Fibroblast of villous mesenchyme (primary cell): ENCODE data around the gene ZNF813. TPM values are rescaled to one million over a fixed set of nuclear protein-coding genes. Genes with fewer than 3 reads are reported as not detected.

Experiments
- DNase-seq: peaks from one replicate; pipeline ENCODE4 v3.0.0-alpha.2; 2010; ENCODE audit warnings: low read depth
- H3K4me3 ChIP-seq: 2 replicates; pipeline ENCODE4 v1.5.1; 2011; ENCODE audit warnings: low read depth, mild to moderate bottlenecking, low read length
- CTCF ChIP-seq: IDR thresholded peaks from 2 replicates; pipeline ENCODE4 v1.5.1; 2012; ENCODE audit warnings: low read depth, mild to moderate bottlenecking, low read length; ENCODE audit not compliant: insufficient read depth
- total RNA-seq: library from RNA; depleted of rRNA; stranded (reverse); fragments of >200 nt; gene quantifications from 2 replicates; pipeline ENCODE4 v1.2.3, GENCODE V29; 2012

ZNF813 gene
- total RNA-seq, 1 donor, result 3.0 TPM

GRCh38 chr19:53532362-53532761, 64.8 kb downstream of the ZNF813 start:
- TF ChIP-seq CTCF, result no peak
- H3K4me3 ChIP-seq, result no peak overlapping the region
- no peak for DNase-seq

GRCh38 chr19:53536225-53536548, 68.7 kb downstream of the ZNF813 start:
- DNase-seq, result no peak
- H3K4me3 ChIP-seq, result no peak overlapping the region
- TF ChIP-seq CTCF, result no peak

DNA sequence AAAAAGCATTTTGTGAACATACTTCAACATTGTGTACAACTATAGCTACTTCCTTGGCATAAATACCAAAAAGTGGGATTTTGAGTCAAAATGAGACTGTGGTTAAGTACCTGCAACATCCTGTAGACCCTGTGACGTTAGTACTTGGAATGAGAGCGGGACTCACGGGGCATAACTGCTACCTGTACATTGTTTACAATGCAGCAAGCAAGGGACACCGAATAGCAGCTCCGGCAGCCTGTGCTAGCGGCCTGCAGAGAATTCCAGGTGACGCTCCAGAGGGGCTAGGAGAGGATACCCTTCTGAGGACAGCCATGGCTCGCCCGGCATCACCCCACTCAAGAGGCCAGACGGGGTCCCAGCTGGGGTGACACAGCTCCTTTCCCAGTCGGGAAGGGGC, 69.6 kb downstream of the ZNF813 start:
- no peak for DNase-seq
- peak overlapping the region; percentile 80 for H3K4me3 ChIP-seq
- TF ChIP-seq CTCF, result no peak

DNA sequence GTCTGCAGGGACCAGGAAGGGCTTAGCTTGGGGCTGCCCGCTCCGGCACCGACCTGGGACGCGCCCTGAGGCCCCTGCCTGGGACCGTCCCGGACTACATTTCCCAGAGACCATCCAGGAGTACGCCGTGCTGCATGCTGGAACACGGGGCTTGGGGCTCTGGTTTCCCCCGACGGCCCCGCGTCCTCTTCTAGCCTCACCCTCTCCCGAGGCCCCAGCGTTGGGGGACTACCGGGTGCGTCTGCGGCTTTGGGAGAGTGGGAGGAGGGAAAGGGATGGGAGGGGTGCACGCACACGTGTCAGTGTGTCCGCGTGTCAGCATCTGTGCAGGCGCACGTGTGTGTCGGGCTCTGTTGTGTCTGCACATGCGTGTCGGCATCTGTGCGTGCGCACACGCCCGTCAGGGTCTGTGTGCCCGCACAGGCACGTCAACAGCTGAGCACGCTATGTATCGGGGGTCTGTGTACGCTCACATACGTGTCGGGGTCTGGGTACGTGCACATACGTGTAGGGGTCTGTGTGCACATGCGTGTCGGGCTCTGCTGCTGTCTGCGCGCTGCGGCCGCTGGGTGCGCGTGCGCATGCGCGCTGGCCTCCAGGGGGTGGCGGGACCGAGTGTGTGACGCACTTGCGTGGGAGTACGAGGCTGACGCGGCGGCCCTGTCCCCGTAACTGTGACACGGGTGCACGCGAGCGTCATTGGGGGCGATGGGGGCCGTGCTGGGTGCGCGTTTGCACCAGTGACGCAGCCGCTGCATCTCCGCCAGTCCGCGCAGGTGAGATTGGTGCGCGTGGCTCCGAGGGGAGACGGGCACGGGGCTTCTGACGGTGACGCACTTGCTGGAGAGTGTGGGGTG, 70.2 kb downstream of the ZNF813 start, which contains the start of gene ZNF331:
Gene ZNF331, plus strand, starts transcription at position 625 of the 857 bp plus-strand sequence. CDS start 31,232 bp downstream, outside the sequence.
- peak; percentile 82 for DNase-seq

GRCh38 chr19:53538378-53539109, 71.0 kb downstream of the ZNF813 start:
- DNase-seq, result no peak
- TF ChIP-seq CTCF, result no peak
- peak overlapping the region; percentile 80 for H3K4me3 ChIP-seq

More for the DNA sequence above, 70.2 kb downstream of the ZNF813 start, which contains the start of gene ZNF331:
- TF ChIP-seq CTCF, result peak; percentile 22
- peak within 1 kb of the TSS; percentile 80 for H3K4me3 ChIP-seq

GRCh38 chr19:53540091-53540490, 72.6 kb downstream of the ZNF813 start:
- TF ChIP-seq CTCF, result no peak
- no peak for DNase-seq
- no peak overlapping the region for H3K4me3 ChIP-seq
